Endothelial cell of umbilical vein (primary cell): ENCODE data around the gene EXOC6B. TPM values are rescaled to one million over a fixed set of nuclear protein-coding genes. Genes with fewer than 3 reads are reported as not detected.

Source experiments
- BruUV-seq: library from RNA; stranded (reverse); fragments of 400-500 nt; replicated peaks from 2 replicates; lab custom pipeline; 2021; lab: Mats Ljungman, UMichigan
- CTCF ChIA-PET: fragments of 300-600, 350-600 bp; sonication (Branson Sonifier 250); formaldehyde crosslinking; loops from one replicate; lab custom pipeline; 2021; ENCODE audit warnings: antibody characterized with exemption, inconsistent platforms; lab: Charles Lee
- POLR2A ChIA-PET: fragments of 300-600, 350-600 bp; sonication (Branson Sonifier 250); formaldehyde crosslinking; loops from one replicate; lab custom pipeline; 2021; ENCODE audit warnings: antibody characterized with exemption, inconsistent platforms; lab: Charles Lee
- DNase-seq: peaks from one replicate; pipeline ENCODE4 v3.0.0-alpha.2; 2011; ENCODE audit warnings: low read depth, low spot score
- FAIRE-seq: peaks from 2 replicates; lab custom pipeline; 2011; peaks lifted over from hg19 to GRCh38; lab: Jason Lieb, UNC
- H2AFZ ChIP-seq: 2 replicates; pipeline ENCODE4 v1.6.0; 2012; ENCODE audit warnings: low read depth, low read length, control low read depth, inconsistent platforms
- H3K27ac ChIP-seq: 2 replicates; pipeline ENCODE4 v1.5.1; 2011; ENCODE audit warnings: low read depth, mild to moderate bottlenecking, control low read depth, low read length, moderate library complexity; ENCODE audit not compliant: insufficient read depth
- H3K27me3 ChIP-seq, 2 experiments: 2 replicates each; pipeline versions ENCODE4 v1.6.0 to v1.6.1; 2011; ENCODE audit warnings: low read length in 2 of 2, mixed read lengths in 1 of 2; ENCODE audit not compliant: control insufficient read depth in 2 of 2, insufficient read depth in 2 of 2
- H3K36me3 ChIP-seq, 2 experiments: 2 replicates in 1 of 2; 3 replicates in 1 of 2; pipeline ENCODE4 v1.5.1; 2011; ENCODE audit warnings: low read length in 2 of 2, mild to moderate bottlenecking in 1 of 2, moderate library complexity in 1 of 2; ENCODE audit not compliant: control insufficient read depth in 2 of 2, insufficient read depth in 2 of 2; ENCODE audit errors: extremely low read depth in 1 of 2
- H3K4me1 ChIP-seq: 3 replicates; pipeline ENCODE4 v1.5.1; 2011; ENCODE audit warnings: mild to moderate bottlenecking, low read length; ENCODE audit not compliant: control insufficient read depth, insufficient read depth; ENCODE audit errors: extremely low read depth
- H3K4me2 ChIP-seq: 2 replicates; pipeline ENCODE4 v1.6.1; 2011; ENCODE audit warnings: low read length, control low read depth, mixed read lengths; ENCODE audit not compliant: insufficient read depth
- H3K4me3 ChIP-seq, 3 experiments: fragments of 200-600 bp in 1 of 3; sonication (generic), shearing (Covaris generic) in 1 of 3; replicated peaks in 1 of 3; 2 replicates each; pipeline ENCODE4 v1.5.1; 2011 to 2016; ENCODE audit warnings: control low read depth in 3 of 3, low read length in 3 of 3, mild to moderate bottlenecking in 2 of 3, inconsistent platforms in 1 of 3, low read depth in 1 of 3, moderate library complexity in 1 of 3; ENCODE audit not compliant: insufficient read depth in 1 of 3
- H3K79me2 ChIP-seq: 2 replicates; pipeline ENCODE4 v1.6.0; 2012; ENCODE audit warnings: low read length, inconsistent platforms; ENCODE audit not compliant: control insufficient read depth, insufficient read depth
- H3K9ac ChIP-seq: replicated peaks from 2 replicates; pipeline ENCODE3; 2011; ENCODE audit warnings: low read length, control low read depth; ENCODE audit not compliant: insufficient read depth; ENCODE audit errors: extremely low read depth
- H3K9me1 ChIP-seq: replicated peaks from 3 replicates; pipeline ENCODE4 v1.6.0; 2011; ENCODE audit warnings: mild to moderate bottlenecking, low read length; ENCODE audit not compliant: control insufficient read depth, insufficient read depth; ENCODE audit errors: extremely low read depth
- H3K9me3 ChIP-seq: replicated peaks from 2 replicates; pipeline ENCODE4 v1.5.1; 2012; ENCODE audit warnings: low read length, inconsistent platforms; ENCODE audit not compliant: control insufficient read depth, insufficient read depth
- H4K20me1 ChIP-seq: replicated peaks from 2 replicates; pipeline ENCODE3; 2011; ENCODE audit warnings: mild to moderate bottlenecking, low read length; ENCODE audit not compliant: control insufficient read depth, insufficient read depth; ENCODE audit errors: extremely low read depth
- EZH2 ChIP-seq: IDR thresholded peaks from 2 replicates; pipeline ENCODE4 v1.6.1; 2012; ENCODE audit warnings: borderline replicate concordance, low read depth, mild to moderate bottlenecking, moderate library complexity, low read length, inconsistent platforms; ENCODE audit not compliant: severe bottlenecking
- FOS ChIP-seq: IDR thresholded peaks from 2 replicates; pipeline ENCODE4 v1.6.1; 2011; ENCODE audit warnings: mild to moderate bottlenecking, low read length, moderate library complexity, borderline replicate concordance; ENCODE audit not compliant: insufficient read depth
- JUN ChIP-seq: IDR thresholded peaks from 2 replicates; pipeline ENCODE4 v1.6.1; 2011; ENCODE audit warnings: borderline replicate concordance, low read depth; ENCODE audit not compliant: insufficient read length, insufficient read depth
- MAX ChIP-seq: IDR thresholded peaks from 2 replicates; pipeline ENCODE4 v1.6.1; 2011; ENCODE audit not compliant: insufficient read depth, insufficient read length
- MYC ChIP-seq: IDR thresholded peaks from one replicate; pipeline ENCODE4 v1.6.1; 2011; ENCODE audit warnings: mild to moderate bottlenecking, low read depth, low read length
- POLR2AphosphoS5 ChIP-seq: IDR thresholded peaks from 2 replicates; pipeline ENCODE4 v1.6.1; 2012; ENCODE audit warnings: low read depth, mild to moderate bottlenecking, control low read depth, low read length, moderate library complexity; ENCODE audit not compliant: insufficient read depth
- dilution Hi-C: fragments of 300-500 bp; cut with MboI; formaldehyde crosslinking; loops from one replicate; pipeline ENCODE4 v1.15.0; 2019; ENCODE audit warnings: low sequenced_read_pairs; ENCODE audit not compliant: extremely low pct_ligation_motif_present
- intact Hi-C: fragments of 100-400 bp; cut with micrococcal nuclease; formaldehyde crosslinking; loops from one replicate; pipeline ENCODE4 v1.10.0; 2022
- polyA plus RNA-seq, 4 experiments: library from polyadenylated mRNA; depleted of rRNA in 3 of 4; stranded (reverse) in 3 of 4; unstranded in 1 of 4; fragments of >200 nt; gene quantifications; 2 replicates each; pipeline versions ENCODE4 v1.2.1 to v1.2.3, GENCODE V29; 2011 to 2012; ENCODE audit warnings: missing spikeins in 1 of 4
- total RNA-seq: library from RNA; stranded (reverse); gene quantifications from 2 replicates; pipeline ENCODE4 v1.2.3, GENCODE V29; 2021
- TF ChIP-seq, protein P1 (sequence below), 2 donors: IDR thresholded peaks; 1 replicate in 1 of 2; 2 replicates in 1 of 2; pipeline ENCODE4 v1.5.1; 2011; ENCODE audit warnings: low read length in 2 of 2, mild to moderate bottlenecking in 2 of 2, moderate library complexity in 2 of 2, control low read depth in 1 of 2, inconsistent platforms in 1 of 2, low read depth in 1 of 2; ENCODE audit not compliant: insufficient read depth in 1 of 2; ENCODE audit errors: extremely low read depth in 1 of 2

The EXOC6B gene
- total and polyA plus RNA-seq, 2 donors (not counting 3 experiments of a cell fraction or from before 2014, with no cell fraction given), result 10.8 to 34.8 TPM

DNA sequence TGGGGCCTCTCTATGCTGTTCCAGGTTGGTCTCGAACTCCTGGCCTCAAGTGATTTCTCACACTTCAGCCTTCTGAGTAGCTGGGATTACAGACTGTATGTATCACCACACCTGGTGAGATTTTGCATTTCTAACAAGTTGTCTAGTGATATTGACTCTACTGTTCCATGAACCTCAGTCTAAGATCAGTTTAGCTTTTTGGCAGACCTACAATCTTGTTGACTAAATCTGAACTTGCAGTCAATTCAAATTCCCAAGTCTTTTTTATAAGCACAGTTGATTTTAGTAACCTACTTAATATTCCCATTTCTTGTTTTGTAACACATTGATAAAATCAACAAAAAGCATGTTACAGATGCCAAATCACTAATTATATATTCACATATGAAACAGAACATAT is 412.1 kb downstream of the EXOC6B start:
- no peaks in the 10 kb centered on the region for H4K20me1 ChIP-seq
- H3K9me3 ChIP-seq, result no peaks in the 10 kb centered on the region
- ChIA-PET POLR2A (no interaction called here), CTCF (interaction anchor here (1.3 kb wide), 1 partner anchor 35 kb away, joined by 3 read pairs; no protein-coding TSS in a partner anchor)
- FAIRE-seq (no peak), DNase-seq (no peak)
- BruUV-seq, result no TSS peak
- intact Hi-C loops, result no loop called here
- no peaks in the 10 kb centered on the region for H3K27me3 ChIP-seq
- H3K36me3 ChIP-seq, result no peaks in the 10 kb centered on the region
- no peaks in the 10 kb centered on the region for H3K79me2 ChIP-seq
- H3K27ac ChIP-seq, result no peak overlapping the region
- no peaks in the 10 kb centered on the region for H3K4me1 ChIP-seq
- no peak overlapping the region for H2AFZ ChIP-seq
- dilution Hi-C loops, result no loop called here
- H3K4me3 ChIP-seq, result no peak overlapping the region
- TF ChIP-seq, protein P1, sequence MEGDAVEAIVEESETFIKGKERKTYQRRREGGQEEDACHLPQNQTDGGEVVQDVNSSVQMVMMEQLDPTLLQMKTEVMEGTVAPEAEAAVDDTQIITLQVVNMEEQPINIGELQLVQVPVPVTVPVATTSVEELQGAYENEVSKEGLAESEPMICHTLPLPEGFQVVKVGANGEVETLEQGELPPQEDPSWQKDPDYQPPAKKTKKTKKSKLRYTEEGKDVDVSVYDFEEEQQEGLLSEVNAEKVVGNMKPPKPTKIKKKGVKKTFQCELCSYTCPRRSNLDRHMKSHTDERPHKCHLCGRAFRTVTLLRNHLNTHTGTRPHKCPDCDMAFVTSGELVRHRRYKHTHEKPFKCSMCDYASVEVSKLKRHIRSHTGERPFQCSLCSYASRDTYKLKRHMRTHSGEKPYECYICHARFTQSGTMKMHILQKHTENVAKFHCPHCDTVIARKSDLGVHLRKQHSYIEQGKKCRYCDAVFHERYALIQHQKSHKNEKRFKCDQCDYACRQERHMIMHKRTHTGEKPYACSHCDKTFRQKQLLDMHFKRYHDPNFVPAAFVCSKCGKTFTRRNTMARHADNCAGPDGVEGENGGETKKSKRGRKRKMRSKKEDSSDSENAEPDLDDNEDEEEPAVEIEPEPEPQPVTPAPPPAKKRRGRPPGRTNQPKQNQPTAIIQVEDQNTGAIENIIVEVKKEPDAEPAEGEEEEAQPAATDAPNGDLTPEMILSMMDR (IDR thresholded peaks at IDR 0.05; ENCODE audit: extremely low read depth in 1 of 2, insufficient read depth in 1 of 2, low read depth in 1 of 2, low read length in 2 of 2), result no peak
- no peak for TF ChIP-seq JUN
- TF ChIP-seq EZH2, result no peak
- TF ChIP-seq POLR2AphosphoS5, result no peak
- TF ChIP-seq MAX, result no peak
- no peak for TF ChIP-seq FOS
- no peak for TF ChIP-seq MYC
- H3K4me2 ChIP-seq, result no peak overlapping the region
- no peak overlapping the region for H3K9ac ChIP-seq
- H3K9me1 ChIP-seq, result no peaks in the 10 kb centered on the region
